HG03439 (cell line): ENCODE data around the gene MYOF.

Experiments
- ATAC-seq: cut with Tn5 transposase; IDR thresholded peaks from one replicate; pipeline ENCODE4 v1.9.1; 2021; ENCODE audit warnings: mild to moderate bottlenecking, moderate library complexity; ENCODE audit not compliant: unreplicated experiment

The MYOF gene, protein sequence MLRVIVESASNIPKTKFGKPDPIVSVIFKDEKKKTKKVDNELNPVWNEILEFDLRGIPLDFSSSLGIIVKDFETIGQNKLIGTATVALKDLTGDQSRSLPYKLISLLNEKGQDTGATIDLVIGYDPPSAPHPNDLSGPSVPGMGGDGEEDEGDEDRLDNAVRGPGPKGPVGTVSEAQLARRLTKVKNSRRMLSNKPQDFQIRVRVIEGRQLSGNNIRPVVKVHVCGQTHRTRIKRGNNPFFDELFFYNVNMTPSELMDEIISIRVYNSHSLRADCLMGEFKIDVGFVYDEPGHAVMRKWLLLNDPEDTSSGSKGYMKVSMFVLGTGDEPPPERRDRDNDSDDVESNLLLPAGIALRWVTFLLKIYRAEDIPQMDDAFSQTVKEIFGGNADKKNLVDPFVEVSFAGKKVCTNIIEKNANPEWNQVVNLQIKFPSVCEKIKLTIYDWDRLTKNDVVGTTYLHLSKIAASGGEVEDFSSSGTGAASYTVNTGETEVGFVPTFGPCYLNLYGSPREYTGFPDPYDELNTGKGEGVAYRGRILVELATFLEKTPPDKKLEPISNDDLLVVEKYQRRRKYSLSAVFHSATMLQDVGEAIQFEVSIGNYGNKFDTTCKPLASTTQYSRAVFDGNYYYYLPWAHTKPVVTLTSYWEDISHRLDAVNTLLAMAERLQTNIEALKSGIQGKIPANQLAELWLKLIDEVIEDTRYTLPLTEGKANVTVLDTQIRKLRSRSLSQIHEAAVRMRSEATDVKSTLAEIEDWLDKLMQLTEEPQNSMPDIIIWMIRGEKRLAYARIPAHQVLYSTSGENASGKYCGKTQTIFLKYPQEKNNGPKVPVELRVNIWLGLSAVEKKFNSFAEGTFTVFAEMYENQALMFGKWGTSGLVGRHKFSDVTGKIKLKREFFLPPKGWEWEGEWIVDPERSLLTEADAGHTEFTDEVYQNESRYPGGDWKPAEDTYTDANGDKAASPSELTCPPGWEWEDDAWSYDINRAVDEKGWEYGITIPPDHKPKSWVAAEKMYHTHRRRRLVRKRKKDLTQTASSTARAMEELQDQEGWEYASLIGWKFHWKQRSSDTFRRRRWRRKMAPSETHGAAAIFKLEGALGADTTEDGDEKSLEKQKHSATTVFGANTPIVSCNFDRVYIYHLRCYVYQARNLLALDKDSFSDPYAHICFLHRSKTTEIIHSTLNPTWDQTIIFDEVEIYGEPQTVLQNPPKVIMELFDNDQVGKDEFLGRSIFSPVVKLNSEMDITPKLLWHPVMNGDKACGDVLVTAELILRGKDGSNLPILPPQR (N-terminal part only)

DNA sequence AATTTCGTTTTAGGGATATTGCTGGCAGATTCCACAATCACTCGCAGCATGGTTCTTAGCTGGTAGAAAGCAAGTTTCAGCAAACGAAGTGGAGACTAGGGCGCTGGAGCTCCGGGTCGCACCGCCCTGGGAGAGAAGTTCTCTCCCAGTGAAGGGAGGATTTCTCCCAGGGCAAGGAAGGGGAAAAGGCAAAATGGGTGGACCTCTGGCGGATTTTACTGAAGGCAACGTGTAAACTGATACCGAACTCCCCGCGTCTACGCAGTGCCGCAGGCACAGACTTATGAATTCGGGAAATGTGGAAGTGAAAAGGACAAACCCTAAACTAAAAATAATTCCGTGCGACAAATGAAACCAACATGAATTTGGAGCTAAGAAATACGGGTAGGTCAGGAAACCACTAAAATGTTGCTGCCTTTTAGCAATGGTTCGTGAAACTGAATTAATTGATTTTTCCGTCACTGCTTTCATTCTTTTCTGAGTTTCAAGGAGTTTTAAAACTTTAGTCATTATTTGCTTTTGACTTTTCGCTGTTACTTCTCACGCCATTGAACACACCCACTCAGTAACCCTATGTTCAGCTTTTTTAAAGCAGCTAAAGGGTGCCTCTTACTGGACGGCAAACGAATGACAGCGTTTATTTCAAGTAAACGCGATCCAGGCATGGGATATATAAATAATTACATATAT is at the start of gene MYOF:
Gene MYOF (minus strand): TSS at position 190 of the 690 bp plus-strand sequence. CDS start 140 bp downstream, at position 50.
- ATAC-seq: peak; percentile 83

- ATAC-seq: no peak
Measured at GRCh38 chr10:93518531-93518930, 36.4 kb upstream of the MYOF start.

- ATAC-seq: no peak
Measured at GRCh38 chr10:93516006-93516380, 33.9 kb upstream of the MYOF start.

DNA sequence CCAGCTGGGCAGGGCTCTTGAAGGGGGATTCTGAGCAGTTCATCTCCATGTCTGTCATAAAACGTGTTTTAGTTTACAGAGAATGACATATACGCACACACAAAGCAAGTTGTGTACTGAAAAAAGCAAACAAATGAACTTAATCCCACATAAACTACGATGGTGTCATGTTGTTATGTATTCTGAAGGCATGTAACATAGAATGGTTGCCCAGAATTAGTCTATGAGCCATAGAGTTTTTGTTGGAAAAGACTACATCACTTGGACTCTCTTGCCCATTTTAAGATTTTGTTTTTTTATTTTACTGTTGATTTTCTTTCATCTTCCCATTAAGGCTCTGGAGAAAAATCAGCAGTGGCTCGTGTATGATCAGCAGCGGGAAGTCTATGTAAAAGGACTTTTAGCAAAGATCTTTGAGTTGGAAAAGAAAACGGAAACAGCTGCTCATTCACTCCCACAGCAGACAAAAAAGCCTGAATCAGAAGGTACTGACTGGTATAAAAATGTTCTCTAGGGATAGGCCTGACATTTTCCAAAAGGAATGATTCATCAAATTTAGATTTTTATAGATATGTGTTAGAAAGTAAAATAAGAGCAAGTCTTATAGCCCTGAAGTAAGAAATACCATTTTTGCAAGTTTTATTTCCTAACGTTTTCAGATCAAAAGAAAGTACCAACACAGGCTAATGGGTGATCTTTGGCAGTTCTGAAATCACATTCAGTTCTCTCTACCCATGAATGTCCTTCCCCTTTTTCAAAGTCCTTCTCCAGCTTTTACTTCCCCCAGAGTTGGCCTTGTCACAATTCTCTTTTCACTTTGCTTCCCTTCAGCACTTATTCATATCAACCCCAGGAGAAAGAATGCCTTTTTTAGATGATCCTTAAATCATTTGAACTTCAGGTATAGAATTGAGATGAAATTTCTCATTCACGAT is 33.2 kb upstream of the MYOF start:
- no peak for ATAC-seq

DNA sequence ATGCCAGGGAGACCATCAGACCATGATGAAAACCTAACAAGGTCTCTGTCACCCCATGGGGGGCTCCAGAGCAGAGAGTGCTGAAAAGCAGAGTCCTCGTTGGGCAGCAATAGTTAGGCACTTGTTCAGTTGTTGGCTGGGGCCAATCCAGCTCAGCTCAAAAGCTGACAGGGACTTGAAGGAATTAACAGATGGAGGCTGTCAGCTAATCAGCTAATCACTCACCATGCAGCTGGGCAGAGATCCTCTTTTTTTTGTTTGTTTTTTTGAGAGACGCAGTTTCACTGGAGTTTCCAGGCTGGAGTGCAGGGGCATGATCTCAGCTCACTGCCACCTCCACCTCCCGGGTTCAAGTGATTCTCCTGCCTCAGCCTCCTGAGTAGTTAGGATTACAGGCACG is 32.4 kb upstream of the MYOF start:
- no peak for ATAC-seq

DNA sequence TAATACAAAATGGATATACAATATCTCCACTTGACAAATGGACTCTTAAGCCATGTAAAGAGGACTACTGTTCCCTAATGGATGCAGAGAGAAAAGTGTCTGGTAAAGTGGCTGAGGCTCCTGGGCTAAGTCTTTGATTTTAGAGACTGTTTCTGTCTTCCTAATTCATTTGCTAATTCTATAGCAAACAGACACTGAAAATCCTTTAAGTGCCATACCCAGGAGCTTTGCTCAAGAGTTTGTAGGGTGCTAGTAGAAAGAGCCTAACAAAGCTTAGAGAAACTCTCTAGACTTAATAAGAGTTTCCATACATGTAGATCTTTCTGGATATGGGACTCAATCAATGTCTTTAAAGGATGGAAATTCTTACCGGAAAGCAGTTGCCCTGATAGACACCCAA is 31.0 kb upstream of the MYOF start:
- no peak for ATAC-seq

GRCh38 chr10:93512565-93512964 is 30.4 kb upstream of the MYOF start:
- no peak for ATAC-seq

- ATAC-seq: no peak
Measured at GRCh38 chr10:93509816-93510215, 27.7 kb upstream of the MYOF start.

GRCh38 chr10:93505075-93505474 is 22.9 kb upstream of the MYOF start:
- no peak for ATAC-seq

DNA sequence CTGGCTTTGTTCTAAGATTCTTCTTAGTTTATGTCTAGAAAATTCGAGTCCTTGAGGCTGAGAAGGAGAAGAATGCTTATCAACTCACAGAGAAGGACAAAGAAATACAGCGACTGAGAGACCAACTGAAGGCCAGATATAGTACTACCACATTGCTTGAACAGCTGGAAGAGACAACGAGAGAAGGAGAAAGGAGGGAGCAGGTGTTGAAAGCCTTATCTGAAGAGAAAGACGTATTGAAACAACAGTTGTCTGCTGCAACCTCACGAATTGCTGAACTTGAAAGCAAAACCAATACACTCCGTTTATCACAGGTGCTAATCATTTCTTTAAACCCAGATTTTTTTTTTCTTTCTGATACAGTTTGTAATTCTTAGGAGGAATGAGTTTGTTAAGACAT is 20.9 kb upstream of the MYOF start:
- peak; percentile 74 for ATAC-seq

DNA sequence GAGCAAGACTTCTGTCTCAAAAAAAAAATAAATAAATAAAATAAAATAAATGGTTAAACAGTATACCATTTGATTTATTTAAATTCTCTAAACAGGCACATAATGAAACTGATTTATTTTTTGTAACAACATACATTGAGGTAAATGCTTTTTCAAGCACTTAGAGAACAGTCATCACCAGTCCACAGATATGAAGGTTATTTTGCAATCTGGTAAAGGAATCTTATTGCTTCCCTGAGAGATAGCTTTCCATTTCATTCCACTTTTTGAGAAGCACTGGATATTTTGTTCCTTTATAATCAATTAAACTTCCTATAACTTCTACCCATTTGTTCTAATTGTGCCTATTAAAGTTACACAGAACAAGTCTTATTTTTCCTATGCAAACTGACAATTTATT is 19.5 kb upstream of the MYOF start:
- no peak for ATAC-seq

DNA sequence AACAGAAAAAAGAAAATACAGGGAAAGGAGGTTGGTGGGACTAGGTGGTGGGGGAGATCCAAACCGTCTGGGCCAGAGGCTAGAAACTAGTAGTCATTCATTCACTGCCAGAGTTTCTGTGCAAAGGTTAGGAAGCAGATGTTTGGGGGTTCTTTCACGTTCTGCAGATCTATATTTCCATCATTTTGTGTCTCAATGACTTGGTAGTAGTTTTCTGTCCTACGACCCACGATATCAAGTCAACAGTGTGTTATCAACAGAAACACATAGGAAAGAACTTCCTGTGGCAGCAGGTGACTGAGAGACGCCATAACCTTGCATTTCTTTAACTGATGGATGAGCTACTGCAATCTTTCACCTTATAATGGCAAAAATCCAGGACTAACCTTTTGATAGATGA is 16.0 kb upstream of the MYOF start:
- no peak for ATAC-seq

DNA sequence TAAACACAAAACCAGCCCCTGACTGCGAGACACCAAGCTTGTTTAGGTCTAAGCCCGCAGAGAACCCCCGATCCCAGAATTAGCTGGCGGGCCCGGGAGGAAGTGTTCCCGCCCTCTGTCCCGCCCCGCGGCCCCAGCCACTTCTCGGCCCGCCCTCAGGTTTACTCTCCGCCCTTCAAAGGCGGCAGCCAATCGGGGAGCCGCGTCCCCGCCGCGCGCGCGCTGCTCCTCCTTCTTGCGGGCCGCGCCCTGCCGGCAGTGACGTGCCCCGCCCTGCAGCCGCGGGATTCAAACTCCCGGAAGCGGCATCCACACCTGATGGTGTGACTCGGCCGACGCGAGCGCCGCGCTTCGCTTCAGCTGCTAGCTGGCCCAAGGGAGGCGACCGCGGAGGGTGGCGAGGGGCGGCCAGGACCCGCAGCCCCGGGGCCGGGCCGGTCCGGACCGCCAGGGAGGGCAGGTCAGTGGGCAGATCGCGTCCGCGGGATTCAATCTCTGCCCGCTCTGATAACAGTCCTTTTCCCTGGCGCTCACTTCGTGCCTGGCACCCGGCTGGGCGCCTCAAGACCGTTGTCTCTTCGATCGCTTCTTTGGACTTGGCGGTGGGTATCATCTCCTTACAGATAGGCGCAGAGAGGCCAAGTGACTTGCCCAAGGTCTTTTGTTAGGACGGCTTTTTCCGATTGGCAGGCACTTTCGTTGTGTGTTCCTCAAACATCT is 14.3 kb upstream of the MYOF start, which contains the start of gene CEP55:
Gene CEP55 (plus strand): TSS at position 291 of the 720 bp plus-strand sequence. CDS start 3,440 bp downstream, outside the sequence.
- peak; percentile 98 for ATAC-seq

- peak; percentile 22 for ATAC-seq
Measured at GRCh38 chr10:93495654-93496321, 13.7 kb upstream of the MYOF start.

GRCh38 chr10:93494494-93494893 is 12.4 kb upstream of the MYOF start:
- ATAC-seq: no peak

- ATAC-seq: no peak
Measured at GRCh38 chr10:93493162-93493561, 11.0 kb upstream of the MYOF start.

- ATAC-seq: no peak
Measured at GRCh38 chr10:93491602-93492121, 9.5 kb upstream of the MYOF start.
